H9 (cell line): Measurements from ENCODE around the gene ELAPOR2. TPM values are rescaled to one million over a fixed set of nuclear protein-coding genes. Genes with fewer than 3 reads are reported as not detected.

Experiments
- DNase-seq: peaks from one replicate; pipeline ENCODE4 v3.0.0-alpha.2; 2017
- H2AFZ ChIP-seq: one replicate; pipeline ENCODE4 v1.6.1; 2013; ENCODE audit warnings: mild to moderate bottlenecking, low read length, control low read depth, moderate library complexity
- H2AK5ac ChIP-seq: 2 replicates; pipeline ENCODE4 v1.6.1; 2013; ENCODE audit warnings: low read length, control low read depth, mixed read lengths; ENCODE audit not compliant: insufficient read length
- H2BK120ac ChIP-seq: one replicate; pipeline ENCODE4 v1.6.1; 2013; ENCODE audit warnings: low read depth, mild to moderate bottlenecking, low read length, control low read depth, inconsistent platforms; ENCODE audit not compliant: poor library complexity, severe bottlenecking
- H2BK12ac ChIP-seq: 2 replicates; pipeline ENCODE4 v1.6.1; 2013; ENCODE audit warnings: low read length, control low read depth, mixed read lengths, low read depth; ENCODE audit not compliant: insufficient read length
- H2BK15ac ChIP-seq: 2 replicates; pipeline ENCODE4 v1.6.1; 2013; ENCODE audit warnings: low read depth, low read length, control low read depth
- H2BK20ac ChIP-seq: one replicate; pipeline ENCODE4 v1.6.1; 2013; ENCODE audit warnings: low read depth, mild to moderate bottlenecking, low read length, control low read depth, inconsistent platforms; ENCODE audit not compliant: poor library complexity, severe bottlenecking
- H2BK5ac ChIP-seq: 2 replicates; pipeline ENCODE4 v1.6.1; 2013; ENCODE audit warnings: low read length, control low read depth, mixed read lengths; ENCODE audit not compliant: insufficient read length
- H3K14ac ChIP-seq: 2 replicates; pipeline ENCODE4 v1.6.1; 2013; ENCODE audit warnings: low read length, control low read depth; ENCODE audit not compliant: insufficient read depth
- H3K18ac ChIP-seq: 2 replicates; pipeline ENCODE4 v1.6.1; 2013; ENCODE audit warnings: low read depth, mild to moderate bottlenecking, mixed read lengths, low read length, control low read depth; ENCODE audit not compliant: insufficient read length
- H3K23ac ChIP-seq: 2 replicates; pipeline ENCODE4 v1.6.1; 2013; ENCODE audit warnings: low read length, control low read depth, mixed read lengths, low read depth; ENCODE audit not compliant: insufficient read length
- H3K23me2 ChIP-seq: 2 replicates; pipeline ENCODE4 v1.6.1; 2013; ENCODE audit warnings: low read depth, mild to moderate bottlenecking, mixed read lengths, low read length, control low read depth; ENCODE audit not compliant: insufficient read length, poor library complexity, severe bottlenecking
- H3K27ac ChIP-seq: 2 replicates; pipeline ENCODE4 v1.5.1; 2013; ENCODE audit warnings: low read length, control low read depth, mixed read lengths, low read depth; ENCODE audit not compliant: insufficient read length
- H3K27me3 ChIP-seq: 2 replicates; pipeline ENCODE4 v1.6.1; 2013; ENCODE audit warnings: low read length, control low read depth, inconsistent platforms; ENCODE audit not compliant: insufficient read depth
- H3K4ac ChIP-seq: 2 replicates; pipeline ENCODE4 v1.6.1; 2013; ENCODE audit warnings: low read depth, mild to moderate bottlenecking, control low read depth, inconsistent platforms, low read length, moderate library complexity
- H3K4me1 ChIP-seq: 2 replicates; pipeline ENCODE4 v1.6.1; 2013; ENCODE audit warnings: low read length, control low read depth, inconsistent platforms; ENCODE audit not compliant: insufficient read depth
- H3K4me2 ChIP-seq: 2 replicates; pipeline ENCODE4 v1.6.1; 2013; ENCODE audit warnings: low read length, control low read depth, mixed read lengths; ENCODE audit not compliant: insufficient read length, insufficient read depth
- H3K56ac ChIP-seq: 2 replicates; pipeline ENCODE4 v1.6.1; 2013; ENCODE audit warnings: low read depth, mild to moderate bottlenecking, mixed read lengths, low read length, control low read depth; ENCODE audit not compliant: insufficient read length
- H3K79me1 ChIP-seq: 2 replicates; pipeline ENCODE4 v1.6.1; 2013; ENCODE audit warnings: low read depth, mild to moderate bottlenecking, moderate library complexity, low read length, control low read depth, inconsistent platforms; ENCODE audit not compliant: insufficient read depth, poor library complexity, severe bottlenecking
- H3K79me2 ChIP-seq: 2 replicates; pipeline ENCODE4 v1.6.1; 2013; ENCODE audit warnings: low read length, control low read depth, inconsistent platforms; ENCODE audit not compliant: insufficient read depth
- H3K9ac ChIP-seq: 2 replicates; pipeline ENCODE4 v1.6.1; 2013; ENCODE audit warnings: low read length, control low read depth, mixed read lengths; ENCODE audit not compliant: insufficient read length; ENCODE audit errors: extremely low read depth
- H3K9me3 ChIP-seq: one replicate; pipeline ENCODE4 v1.6.1; 2013; ENCODE audit warnings: low read depth, low read length, inconsistent platforms; ENCODE audit not compliant: control insufficient read depth
- H3T11ph ChIP-seq: one replicate; pipeline ENCODE4 v1.6.1; 2013; ENCODE audit warnings: mild to moderate bottlenecking, low read length, control low read depth, inconsistent platforms
- H4K20me1 ChIP-seq: one replicate; pipeline ENCODE4 v1.6.1; 2013; ENCODE audit not compliant: control insufficient read depth, insufficient read length, insufficient read depth
- H4K5ac ChIP-seq: 2 replicates; pipeline ENCODE4 v1.6.1; 2013; ENCODE audit warnings: low read depth, mild to moderate bottlenecking, mixed read lengths, low read length, control low read depth; ENCODE audit not compliant: insufficient read length
- H4K8ac ChIP-seq: replicated peaks from 2 replicates; pipeline ENCODE4 v1.6.1; 2013; ENCODE audit warnings: low read length, control low read depth, mixed read lengths, low read depth; ENCODE audit not compliant: insufficient read length
- H4K91ac ChIP-seq: 2 replicates; pipeline ENCODE4 v1.6.1; 2013; ENCODE audit warnings: low read depth, mild to moderate bottlenecking, moderate library complexity, mixed read lengths, low read length, control low read depth; ENCODE audit not compliant: insufficient read length
- H3K27ac Mint-ChIP-seq, 3 experiments: 2 replicates in 2 of 3; 3 replicates in 1 of 3; pipeline ENCODE4 v1.8.0; 2020 to 2021; ENCODE audit warnings: mixed read lengths in 3 of 3, mild to moderate bottlenecking in 1 of 3, moderate library complexity in 1 of 3
- H3K27me3 Mint-ChIP-seq: 2 replicates; pipeline ENCODE4 v1.8.0; 2021; ENCODE audit warnings: low read depth, mild to moderate bottlenecking, moderate library complexity, mixed read lengths
- H3K36me3 Mint-ChIP-seq, 3 experiments: 2 replicates in 2 of 3; 3 replicates in 1 of 3; pipeline ENCODE4 v1.8.0; 2020 to 2021; ENCODE audit warnings: low read depth in 3 of 3, mixed read lengths in 3 of 3; ENCODE audit not compliant: insufficient read depth in 1 of 3
- H3K4me1 Mint-ChIP-seq, 2 experiments: 2 replicates each; pipeline ENCODE4 v1.8.0; 2020; ENCODE audit warnings: mixed read lengths in 2 of 2
- H3K4me3 Mint-ChIP-seq, 2 experiments: 2 replicates in 1 of 2; 3 replicates in 1 of 2; pipeline ENCODE4 v1.8.0; 2020 to 2021; ENCODE audit warnings: mild to moderate bottlenecking in 2 of 2, mixed read lengths in 2 of 2, moderate library complexity in 1 of 2
- H3K9me3 Mint-ChIP-seq, 2 experiments: 2 replicates in 1 of 2; 3 replicates in 1 of 2; pipeline ENCODE4 v1.8.0; 2020; ENCODE audit warnings: mild to moderate bottlenecking in 2 of 2, mixed read lengths in 2 of 2, moderate library complexity in 1 of 2
- WGBS: extraction: QIAGEN DNeasy Blood & Tissue Kit; methylation state at CpG from one replicate; pipeline ENCODE4 v1.1.7; 2013; ENCODE audit warnings: missing lambda C conversion rate, low lambda C conversion rate, mixed read lengths; ENCODE audit not compliant: insufficient read length; ENCODE audit errors: extremely low coverage; 5-methylcytosine and 5-hydroxymethylcytosine counted together
- total RNA-seq: library from RNA; stranded (reverse); gene quantifications from 2 replicates; pipeline ENCODE4 v1.2.1, GENCODE V29; 2021
- TF ChIP-seq, protein P1 (sequence below): fragments of 200-600 bp; sonication (generic); conservative IDR thresholded peaks from 3 replicates; pipeline ENCODE4 v1.8.0; 2021; ENCODE audit warnings: antibody characterized with exemption, mild to moderate bottlenecking

The ELAPOR2 gene
- total RNA-seq, 1 experiment from 2014 or later = 36.8 TPM

- Histone ChIP-seq H3K23me2 (peaks cover 10% of the 10 kb centered on the region), H4K8ac (no peak overlapping the region), H3K9me3 (no peaks in the 10 kb centered on the region), H3K23ac (no peak overlapping the region), H3K56ac (no peak overlapping the region), H3K4me2 (peak overlapping the region; percentile 76), H2AK5ac (no peak overlapping the region), H2BK120ac (no peak overlapping the region), H2BK12ac (no peak overlapping the region), H3K4ac (no peak overlapping the region), H4K5ac (no peak overlapping the region), H2BK20ac (no peak overlapping the region), H2AFZ (no peak overlapping the region), H3K27ac (no peak overlapping the region), H3K4me1 (no peaks in the 10 kb centered on the region), H4K20me1 (no peaks in the 10 kb centered on the region), H2BK15ac (no peak overlapping the region), H4K91ac (no peak overlapping the region), H2BK5ac (no peak overlapping the region), H3K27me3 (no peaks in the 10 kb centered on the region; the same call in 1 of the 2 replicates), H3T11ph (no peak overlapping the region), H3K9ac (no peak overlapping the region), H3K79me1 (no peaks in the 10 kb centered on the region), H3K14ac (no peak overlapping the region), H3K79me2 (no peaks in the 10 kb centered on the region), H3K18ac (no peak overlapping the region)
- H3K27me3 Mint-ChIP-seq = peaks cover 16% of the 10 kb centered on the region
- WGBS = no CpG with 5 or more reads among the region's 40 CpGs
- peak overlapping the region; percentile 77 to 85 for H3K4me3 Mint-ChIP-seq
- H3K4me1 Mint-ChIP-seq = peaks cover 12 to 15% of the 10 kb centered on the region in 2 experiments
- H3K9me3 Mint-ChIP-seq = no peaks in the 10 kb centered on the region; a peak in 2 of 5 replicates
- no peak overlapping the region; a peak in 1 of 7 replicates for H3K27ac Mint-ChIP-seq
- TF ChIP-seq, protein P1, sequence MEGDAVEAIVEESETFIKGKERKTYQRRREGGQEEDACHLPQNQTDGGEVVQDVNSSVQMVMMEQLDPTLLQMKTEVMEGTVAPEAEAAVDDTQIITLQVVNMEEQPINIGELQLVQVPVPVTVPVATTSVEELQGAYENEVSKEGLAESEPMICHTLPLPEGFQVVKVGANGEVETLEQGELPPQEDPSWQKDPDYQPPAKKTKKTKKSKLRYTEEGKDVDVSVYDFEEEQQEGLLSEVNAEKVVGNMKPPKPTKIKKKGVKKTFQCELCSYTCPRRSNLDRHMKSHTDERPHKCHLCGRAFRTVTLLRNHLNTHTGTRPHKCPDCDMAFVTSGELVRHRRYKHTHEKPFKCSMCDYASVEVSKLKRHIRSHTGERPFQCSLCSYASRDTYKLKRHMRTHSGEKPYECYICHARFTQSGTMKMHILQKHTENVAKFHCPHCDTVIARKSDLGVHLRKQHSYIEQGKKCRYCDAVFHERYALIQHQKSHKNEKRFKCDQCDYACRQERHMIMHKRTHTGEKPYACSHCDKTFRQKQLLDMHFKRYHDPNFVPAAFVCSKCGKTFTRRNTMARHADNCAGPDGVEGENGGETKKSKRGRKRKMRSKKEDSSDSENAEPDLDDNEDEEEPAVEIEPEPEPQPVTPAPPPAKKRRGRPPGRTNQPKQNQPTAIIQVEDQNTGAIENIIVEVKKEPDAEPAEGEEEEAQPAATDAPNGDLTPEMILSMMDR = no peak
- peak; percentile 65 for DNase-seq
- no peaks in the 10 kb centered on the region; a peak in 1 of 7 replicates for H3K36me3 Mint-ChIP-seq
These were observed 520 bp downstream of the ELAPOR2 start for GRCh38 chr7:87058744-87059524.
